Measurements from ENCODE around the gene KCTD11.

- TF ChIP-seq, protein P1, sequence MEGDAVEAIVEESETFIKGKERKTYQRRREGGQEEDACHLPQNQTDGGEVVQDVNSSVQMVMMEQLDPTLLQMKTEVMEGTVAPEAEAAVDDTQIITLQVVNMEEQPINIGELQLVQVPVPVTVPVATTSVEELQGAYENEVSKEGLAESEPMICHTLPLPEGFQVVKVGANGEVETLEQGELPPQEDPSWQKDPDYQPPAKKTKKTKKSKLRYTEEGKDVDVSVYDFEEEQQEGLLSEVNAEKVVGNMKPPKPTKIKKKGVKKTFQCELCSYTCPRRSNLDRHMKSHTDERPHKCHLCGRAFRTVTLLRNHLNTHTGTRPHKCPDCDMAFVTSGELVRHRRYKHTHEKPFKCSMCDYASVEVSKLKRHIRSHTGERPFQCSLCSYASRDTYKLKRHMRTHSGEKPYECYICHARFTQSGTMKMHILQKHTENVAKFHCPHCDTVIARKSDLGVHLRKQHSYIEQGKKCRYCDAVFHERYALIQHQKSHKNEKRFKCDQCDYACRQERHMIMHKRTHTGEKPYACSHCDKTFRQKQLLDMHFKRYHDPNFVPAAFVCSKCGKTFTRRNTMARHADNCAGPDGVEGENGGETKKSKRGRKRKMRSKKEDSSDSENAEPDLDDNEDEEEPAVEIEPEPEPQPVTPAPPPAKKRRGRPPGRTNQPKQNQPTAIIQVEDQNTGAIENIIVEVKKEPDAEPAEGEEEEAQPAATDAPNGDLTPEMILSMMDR (IDR thresholded peaks at IDR 0.05 in 4 of 5, conservative IDR thresholded peaks at IDR 0.05 in 1 of 5): no peak
- no peak for TF ChIP-seq POLR2A (IDR thresholded peaks at IDR 0.05)
Measured at GRCh38 chr17:7393613-7394451, 41.9 kb downstream of the KCTD11 start.

Data from gastrocnemius medialis (tissue), 4 donors.